HG02852 (cell line): ENCODE results near the gene IFT122.
"Not testable (repeated sequence)": the region's sequence is repeated elsewhere in the genome, so short reads cannot be mapped to it uniquely, and the experiment has no call there.

Source experiments
- ATAC-seq: cut with Tn5 transposase; IDR thresholded peaks from one replicate; pipeline ENCODE4 v1.9.1; 2021; ENCODE audit warnings: mild to moderate bottlenecking, moderate library complexity; ENCODE audit not compliant: unreplicated experiment

IFT122 gene

DNA sequence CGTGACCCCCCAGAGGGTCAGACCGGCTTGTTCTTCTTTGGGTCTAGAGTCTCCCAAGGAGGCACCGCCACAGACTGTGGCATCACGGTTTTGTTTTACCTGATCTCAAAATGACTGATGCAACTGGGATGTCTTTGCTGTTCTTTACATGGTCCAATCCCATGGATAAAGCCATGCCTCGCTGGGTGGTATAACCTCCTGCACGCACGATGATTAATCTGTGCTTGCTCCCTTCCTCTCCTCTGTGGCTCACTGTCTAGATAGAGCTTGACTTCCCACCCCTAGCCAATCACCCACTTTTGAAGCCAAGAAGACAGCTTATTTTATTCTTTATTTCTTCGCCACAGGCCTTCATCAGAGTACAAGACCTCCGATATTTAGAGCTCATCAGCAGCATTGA is 51.8 kb downstream of the IFT122 start:
- ATAC-seq, result no peak

DNA sequence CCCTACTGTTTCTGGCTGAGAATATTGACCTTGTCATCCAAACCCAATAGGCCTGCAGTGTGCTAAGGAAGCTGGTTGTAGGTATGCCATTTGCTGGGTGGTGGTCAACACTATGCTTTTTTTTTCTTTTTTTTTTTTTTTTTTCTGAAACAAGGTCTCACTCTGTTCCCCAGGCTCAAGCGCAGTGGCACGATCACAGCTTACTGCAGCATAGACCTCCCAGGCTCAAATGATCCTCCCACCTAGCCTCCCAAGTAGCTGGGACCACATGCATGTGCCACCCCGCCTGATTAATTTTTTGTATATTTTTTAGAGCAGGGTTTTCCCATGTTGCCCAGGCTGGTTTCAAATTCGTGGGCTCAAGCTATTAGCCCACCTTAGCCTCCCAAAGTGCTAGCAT is 52.7 kb downstream of the IFT122 start:
- no peak for ATAC-seq

DNA sequence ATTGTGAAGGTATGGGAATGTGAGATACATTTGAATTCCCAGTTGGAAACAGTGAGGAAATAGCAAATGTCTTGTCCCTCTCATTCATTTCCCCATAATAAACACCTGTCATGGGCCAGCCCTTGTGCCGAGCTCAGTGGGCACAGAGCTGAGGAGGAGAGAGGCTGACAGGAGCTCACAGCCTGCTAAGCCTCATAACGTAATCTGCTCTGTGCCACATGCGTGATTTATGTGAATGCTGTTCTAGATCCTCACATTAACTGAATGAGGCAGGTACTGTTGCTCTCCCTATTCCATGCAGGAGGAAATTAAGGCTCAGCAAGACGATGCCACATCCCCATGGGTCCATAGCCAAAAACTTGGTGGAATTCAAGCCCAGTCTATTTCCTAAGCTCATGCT is 53.2 kb downstream of the IFT122 start:
- no peak for ATAC-seq

DNA sequence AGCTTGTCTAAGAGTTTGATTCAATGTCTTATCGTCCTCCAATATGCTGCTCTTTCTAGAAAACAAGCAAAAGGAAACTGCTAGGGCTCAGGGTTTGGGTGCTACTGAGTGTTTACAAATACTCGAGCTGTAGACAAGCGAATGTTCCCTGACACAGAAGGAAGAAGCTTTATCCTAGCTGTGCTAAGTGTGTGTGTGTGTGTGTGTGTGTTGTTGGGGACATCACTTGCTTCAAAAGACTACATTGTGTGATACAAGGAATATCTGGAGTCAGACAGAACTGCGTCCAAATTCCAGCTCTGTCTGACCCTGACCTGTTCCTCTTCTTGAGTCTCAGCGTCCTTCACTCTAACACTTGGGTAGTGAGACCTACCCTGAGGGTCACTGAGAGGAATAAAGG is 54.5 kb downstream of the IFT122 start:
- ATAC-seq, result not testable (repeated sequence)

DNA sequence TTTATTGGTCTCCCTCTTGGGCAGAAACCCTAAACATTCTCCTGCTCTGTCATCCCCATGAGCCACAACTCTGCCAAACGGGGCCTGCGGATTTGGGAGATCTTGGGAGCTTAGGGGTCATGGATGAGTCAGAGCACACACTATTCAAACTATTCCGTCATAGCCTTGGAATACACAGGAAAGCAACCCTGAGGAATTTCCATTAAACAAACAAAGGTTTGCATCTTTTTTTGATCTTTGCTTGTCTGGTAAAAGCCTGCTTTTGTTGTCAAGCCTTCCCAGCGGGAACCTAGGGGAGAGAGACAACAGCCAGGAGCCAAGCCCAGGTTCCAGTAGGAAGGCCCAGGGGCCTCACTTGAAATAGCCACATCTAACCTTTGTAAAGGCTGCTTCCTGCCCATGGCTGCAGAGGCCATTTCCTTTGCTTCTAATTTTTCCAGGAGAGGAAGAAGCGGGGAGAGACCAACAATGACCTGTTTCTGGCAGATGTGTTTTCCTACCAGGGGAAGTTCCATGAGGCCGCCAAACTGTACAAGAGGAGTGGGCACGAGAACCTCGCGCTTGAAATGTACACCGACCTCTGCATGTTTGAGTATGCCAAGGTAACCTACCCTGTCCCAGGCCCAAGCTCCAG is 55.1 kb downstream of the IFT122 start:
- ATAC-seq, result not testable (repeated sequence)

DNA sequence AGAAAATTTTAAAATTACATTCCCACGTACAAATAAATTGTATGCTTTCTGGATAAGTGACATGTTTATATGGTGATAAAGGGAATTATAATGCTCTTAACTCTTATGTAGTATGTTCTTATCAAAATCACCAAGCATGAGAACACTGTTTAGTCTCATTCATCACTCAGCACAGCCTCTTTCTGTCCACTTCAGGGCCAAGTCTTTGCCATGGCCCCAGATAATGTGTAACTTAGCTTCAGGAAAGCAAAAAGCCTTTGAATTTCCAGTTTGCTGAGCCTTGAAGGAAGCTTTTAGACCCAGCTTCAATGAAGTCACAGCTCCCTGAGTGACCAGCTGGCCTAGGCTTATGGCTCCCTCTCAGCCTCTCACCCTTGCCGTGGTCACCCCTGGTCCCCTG is 57.9 kb downstream of the IFT122 start:
- not testable (repeated sequence) for ATAC-seq

DNA sequence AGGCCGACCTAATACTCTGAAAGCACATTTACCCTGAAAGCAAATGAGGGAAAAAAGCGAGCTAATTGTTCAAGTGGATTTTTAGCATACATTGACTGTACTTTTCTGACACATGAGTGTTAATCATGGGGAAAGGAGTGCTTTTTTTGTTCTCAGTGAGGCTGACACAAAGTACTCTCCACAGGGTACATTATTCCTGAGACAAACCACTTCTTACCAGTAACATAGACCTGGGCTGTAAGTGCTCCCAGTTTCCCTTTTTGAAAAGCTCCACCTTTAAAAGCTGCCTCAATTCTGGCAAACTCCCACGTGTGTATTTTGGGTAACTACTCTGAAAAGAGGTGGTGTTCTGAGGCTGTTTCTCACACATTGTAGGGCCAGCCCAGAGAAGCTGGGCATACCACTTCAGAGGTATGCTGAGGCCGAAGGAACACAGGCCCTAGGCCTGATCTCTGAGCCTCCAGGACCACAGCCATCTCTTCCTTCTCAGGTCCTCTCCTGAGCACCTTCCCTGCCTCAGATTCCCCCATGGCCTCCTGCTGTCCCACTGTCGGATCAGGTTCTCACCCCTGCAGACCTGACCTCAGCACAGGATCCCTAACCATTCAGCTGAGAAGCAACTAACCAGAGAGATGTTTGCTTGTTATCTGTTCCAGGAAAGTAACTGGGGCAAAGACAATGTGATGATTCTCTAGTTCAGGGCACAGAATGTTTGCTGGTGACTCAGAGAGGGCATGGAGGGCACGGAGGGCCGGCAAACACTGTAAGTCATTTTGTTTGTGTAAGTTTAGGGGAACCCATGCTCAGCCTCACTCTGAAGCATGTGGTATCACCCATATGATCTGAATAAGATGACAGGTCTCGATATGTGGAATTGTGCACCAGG is 58.8 kb downstream of the IFT122 start:
- ATAC-seq, result not testable (repeated sequence)

DNA sequence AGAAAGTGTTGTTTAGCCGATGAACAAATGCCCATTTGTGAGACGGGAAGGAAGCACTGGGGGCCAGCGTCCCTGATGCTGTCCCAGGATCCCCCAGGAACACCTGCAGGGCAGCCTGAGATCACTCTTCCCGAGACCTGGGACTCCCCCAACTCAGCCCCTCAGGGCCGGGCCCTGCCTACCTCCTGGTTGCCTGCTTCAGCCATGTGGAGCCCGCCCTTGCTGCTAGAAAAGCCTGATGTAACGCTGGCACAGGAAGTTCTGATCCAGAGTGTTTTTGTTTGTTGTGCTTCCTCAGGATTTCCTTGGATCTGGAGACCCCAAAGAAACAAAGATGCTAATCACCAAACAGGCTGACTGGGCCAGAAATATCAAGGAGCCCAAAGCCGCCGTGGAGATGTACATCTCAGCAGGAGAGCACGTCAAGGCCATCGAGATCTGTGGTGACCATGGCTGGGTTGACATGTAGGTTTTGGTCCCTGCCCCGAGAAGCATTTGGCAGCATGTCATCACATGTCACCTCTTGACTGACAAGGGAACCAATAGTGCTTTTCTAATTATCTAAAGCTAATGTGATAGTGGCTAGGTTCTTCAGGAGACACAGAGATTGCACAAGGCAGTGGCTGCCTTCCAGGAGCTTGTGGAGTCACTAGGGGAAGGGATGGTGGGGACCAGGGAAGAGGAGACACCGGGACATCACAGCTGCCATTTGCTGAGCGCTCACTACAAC is 59.7 kb downstream of the IFT122 start:
- ATAC-seq, result not testable (repeated sequence)

DNA sequence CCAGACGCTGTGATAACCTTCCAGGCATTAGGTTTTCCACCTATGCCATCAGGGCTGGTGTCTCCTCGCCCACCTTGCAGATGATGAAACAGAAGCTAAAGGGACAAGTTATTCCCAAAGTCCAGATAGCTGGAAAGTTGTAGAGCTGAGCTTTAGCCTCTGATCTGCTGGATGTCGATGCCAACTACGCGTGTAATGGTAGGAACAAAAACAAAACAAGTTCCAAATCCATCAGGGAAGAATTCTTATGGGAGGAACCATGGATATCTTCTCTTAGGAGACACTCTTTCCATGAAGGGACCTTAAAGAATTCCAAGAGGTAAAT is 60.3 kb downstream of the IFT122 start:
- no peak for ATAC-seq

DNA sequence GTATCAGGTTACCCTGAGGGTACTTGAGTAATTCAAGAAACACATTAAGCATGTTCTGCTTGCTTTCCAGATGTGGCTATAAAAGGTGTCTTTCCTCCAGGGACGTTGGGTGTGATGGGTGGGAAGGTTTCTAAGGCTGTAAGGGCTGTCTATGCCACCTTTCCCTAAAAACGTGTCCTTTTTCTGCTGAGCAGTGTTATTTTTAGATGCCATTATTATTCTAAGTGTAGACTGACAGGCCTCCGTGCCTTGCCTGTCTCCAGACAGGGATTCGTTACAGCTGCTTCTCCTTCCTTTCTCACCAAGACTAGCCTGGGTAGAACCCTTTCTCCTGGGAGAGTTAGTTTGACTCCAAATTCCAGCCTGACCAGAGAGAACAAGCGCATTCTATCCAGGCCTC is 61.6 kb downstream of the IFT122 start:
- no peak for ATAC-seq

DNA sequence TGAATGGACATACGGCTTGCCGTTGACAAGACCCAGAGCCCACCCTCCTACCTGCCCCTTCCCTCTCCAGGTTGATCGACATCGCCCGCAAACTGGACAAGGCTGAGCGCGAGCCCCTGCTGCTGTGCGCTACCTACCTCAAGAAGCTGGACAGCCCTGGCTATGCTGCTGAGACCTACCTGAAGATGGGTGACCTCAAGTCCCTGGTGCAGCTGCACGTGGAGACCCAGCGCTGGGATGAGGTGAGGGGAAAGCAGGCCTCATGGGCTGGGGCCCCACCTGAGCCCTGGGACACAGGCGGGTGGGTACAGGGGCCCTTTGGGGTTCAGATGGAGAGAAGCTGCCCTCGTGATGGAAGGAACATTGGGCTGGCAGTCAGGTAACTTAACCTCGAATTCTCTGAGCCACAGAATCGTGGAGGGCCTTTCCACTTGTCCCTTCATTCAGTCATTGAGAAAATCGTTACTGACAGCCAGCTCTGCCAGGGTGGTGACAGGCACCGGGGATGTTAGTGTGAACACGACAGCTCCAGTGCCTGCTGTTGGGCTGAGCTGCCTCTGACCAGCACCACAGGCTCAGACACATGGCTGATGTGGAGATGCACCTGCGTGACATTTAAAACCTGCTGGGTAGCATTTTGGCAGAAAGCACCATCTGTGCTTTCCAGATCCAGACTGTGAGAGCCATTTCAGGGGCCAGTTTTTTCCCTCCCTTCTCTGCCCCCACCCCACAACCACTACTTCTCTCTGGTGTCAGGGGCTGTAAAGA is 62.8 kb downstream of the IFT122 start:
- ATAC-seq, result no peak

DNA sequence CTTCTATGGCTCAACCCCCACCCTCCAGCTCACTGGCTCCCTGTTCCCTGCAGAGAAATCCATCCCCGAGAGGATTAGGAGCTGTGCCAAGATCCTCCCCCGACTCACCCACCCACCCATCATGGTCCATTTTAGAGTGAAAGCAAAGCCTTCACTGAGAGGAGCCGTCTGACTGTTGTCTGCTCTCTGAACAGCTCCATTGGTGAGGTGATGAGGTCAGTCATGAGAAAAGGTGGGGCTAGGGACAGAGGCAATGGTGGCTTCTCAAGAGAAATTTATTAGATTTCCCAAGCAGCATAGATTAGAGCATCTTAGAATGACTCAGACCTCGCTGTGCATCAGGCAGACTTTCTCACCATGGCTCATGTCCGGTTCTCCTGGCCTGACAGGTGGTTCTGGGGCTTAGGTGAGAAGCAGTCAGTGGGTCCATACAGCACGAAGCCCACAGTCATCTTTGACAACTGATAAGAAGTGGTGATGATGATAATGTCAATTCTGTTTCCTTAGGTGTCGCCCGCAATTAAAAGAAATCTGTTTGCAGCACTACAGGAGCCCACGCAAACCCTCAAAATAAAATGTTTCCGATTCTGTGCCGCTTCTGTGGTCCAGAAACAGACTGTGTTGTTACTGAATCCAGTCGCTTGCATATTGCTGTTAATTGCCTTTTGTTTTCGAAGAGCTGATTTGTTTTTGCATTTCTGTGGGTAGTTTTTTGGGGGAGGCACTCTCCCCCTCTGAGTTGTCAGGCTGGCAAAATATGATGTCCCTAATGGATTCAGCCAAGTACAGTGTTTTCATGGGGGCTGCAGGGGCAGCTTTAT is 63.7 kb downstream of the IFT122 start:
- no peak for ATAC-seq

DNA sequence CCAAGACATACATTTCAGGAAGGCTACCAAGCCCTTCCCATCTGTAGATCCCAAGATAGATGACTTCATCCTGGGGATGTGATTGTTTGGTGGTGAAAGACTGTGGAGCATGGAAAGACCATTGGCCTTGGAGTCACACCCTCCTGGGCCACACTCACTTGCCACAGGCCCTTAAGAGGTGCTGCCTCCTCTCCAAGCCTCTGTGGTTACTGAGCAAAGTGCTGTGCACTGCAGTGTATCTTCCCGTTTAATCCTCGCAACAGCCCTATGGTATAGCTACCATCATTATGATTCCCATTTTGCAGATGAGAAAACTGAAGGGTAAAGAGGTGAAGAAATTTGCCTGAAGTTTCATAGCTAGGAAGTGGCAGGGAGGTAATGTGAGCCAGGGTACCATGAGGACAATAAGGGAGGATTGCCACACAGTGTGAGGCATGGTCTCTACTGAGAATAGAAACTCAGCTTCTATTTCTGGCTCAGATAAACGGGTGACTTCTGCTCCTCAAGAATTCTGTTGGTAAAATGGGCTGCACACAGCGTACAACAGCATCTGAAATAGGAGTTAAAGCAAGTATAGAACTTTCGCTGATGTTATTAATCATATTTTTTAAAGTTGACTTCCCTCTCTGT is 64.6 kb downstream of the IFT122 start:
- no peak for ATAC-seq

DNA sequence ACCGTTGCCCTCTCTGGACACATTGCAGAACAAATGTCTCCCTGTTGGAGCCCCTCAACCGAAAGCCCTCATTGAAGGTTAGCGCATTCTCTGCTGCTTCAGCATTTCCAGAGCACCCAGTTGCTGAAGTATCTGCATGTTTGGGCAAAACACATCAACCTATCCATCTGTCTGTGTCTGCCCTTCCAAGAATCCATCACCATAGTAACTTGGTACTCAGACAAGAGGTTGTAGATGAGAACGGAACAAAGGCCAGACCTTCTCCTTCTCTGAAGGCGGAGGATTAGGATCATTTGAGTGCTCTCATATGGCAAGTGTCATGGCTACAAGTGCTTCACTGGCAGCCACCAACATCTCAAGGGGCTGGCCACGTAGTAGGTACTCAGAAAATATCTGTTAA is 65.3 kb downstream of the IFT122 start:
- no peak for ATAC-seq

DNA sequence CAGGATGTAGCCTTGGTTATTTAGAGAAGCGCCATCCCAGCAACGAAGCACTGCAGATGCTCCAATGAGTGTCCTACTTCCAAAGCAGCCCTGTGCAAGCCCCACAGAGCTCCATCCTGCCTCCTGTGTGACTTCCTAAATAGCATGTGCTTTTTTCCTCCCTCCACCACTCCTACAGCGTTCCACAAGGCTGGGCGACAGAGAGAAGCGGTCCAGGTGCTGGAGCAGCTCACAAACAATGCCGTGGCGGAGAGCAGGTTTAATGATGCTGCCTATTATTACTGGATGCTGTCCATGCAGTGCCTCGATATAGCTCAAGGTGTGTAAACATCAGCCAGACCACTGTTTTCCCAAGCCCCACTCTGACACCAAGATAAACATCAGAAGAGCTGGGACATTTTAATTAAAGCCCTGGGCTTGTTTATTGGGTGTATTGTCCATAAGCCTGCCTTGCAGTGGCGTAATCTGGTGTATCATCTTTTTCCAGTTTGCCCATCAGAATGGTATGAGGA is 66.3 kb downstream of the IFT122 start:
- ATAC-seq, result no peak

DNA sequence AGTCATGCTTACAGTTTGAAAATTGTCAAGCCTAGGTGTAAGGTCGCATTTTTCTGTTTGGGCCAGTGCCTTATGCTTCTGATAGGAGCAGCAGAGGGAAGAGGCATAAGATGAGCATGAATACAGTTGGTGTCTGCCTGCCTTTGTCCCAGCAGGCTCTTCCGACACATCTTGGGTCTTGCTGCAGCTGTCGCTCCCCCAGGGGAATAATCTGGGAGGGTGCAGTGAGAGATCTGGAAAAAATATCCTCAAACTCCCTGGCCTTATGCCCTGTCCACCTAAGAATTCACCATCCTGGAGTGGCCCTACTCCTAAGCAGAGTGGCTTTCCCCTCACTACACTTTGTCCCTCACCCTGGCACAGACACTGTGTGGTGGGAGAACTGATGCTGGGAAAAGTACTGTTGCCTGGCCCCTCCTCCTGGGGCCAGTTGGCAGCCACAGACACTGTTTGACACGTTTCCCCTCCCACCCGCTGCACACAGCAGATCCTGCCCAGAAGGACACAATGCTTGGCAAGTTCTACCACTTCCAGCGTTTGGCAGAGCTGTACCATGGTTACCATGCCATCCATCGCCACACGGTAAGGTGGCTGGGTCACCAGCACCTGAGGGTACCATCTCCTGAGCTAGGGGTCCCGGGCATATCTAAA is 67.3 kb downstream of the IFT122 start:
- no peak for ATAC-seq

DNA sequence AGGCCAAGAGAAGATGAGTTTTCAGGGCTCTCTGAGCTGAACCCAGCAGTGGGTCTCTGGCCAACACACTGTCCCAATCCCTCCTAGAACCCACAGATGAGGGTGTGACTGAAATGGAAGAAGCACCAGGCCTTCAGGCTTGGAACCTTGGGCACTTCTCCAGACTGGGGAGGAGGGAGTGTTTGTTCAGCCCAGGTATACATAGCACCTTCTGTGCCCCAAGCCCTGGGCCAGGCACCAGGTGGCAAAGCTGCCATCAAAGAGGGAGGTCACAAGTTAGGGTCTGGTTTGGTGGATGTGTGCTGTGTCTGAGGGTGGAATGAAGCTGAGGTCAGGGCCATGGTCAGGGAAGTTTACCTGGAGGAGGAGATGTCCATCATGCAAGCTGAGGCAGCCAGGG is 72.6 kb downstream of the IFT122 start:
- no peak for ATAC-seq

DNA sequence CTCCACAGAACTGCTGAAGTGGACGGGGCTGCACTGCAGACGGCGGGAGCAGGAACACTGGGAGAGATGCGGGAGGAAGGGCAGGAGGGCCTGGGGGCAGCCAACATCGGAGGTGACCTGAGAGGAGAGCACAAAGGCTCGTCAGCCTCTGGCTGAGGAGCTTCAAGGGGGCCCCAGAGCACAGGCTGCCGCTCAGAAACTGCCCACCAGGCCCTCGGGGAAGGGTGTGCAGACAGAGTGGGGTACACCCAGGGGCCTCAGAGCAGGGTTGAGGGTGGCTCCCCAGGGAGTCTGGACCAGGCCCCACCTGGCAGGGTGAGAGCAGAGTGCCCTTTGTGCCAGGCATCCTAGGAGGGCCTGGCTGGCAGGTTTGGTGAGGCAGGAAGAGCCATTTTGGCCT is 73.7 kb downstream of the IFT122 start:
- ATAC-seq, result no peak

DNA sequence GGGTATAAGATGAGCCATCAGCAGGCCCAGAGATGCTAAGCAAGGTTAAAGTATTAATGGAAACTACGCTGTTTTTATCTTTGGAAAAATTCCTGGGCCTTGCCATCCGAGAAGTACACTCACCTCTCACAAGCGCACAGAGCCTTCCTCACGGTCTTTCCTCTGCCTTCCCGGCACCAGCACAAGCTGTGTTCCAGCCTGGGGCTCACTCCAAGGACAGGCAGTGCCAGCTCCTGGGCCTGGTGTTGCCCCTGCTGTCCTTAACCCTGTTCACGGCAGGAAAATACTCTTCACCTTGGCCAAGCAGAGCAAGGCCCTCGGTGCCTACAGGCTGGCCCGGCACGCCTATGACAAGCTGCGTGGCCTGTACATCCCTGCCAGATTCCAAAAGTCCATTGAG is 74.1 kb downstream of the IFT122 start:
- no peak for ATAC-seq
